Liver (tissue), 9 donors: ENCODE data around the gene ABCC8. TPM values are rescaled to one million over a fixed set of nuclear protein-coding genes. Genes with fewer than 3 reads are reported as not detected.

Experiments used
- DNase-seq: peaks from one replicate; pipeline ENCODE4 v3.0.0-alpha.2; 2017; ENCODE audit warnings: low spot score
- H3K27ac ChIP-seq, 2 donors: one replicate each; pipeline ENCODE4 v1.7.0; 2013; ENCODE audit warnings: inconsistent platforms in 2 of 2, low read length in 2 of 2, control low read depth in 1 of 2, low read depth in 1 of 2, mild to moderate bottlenecking in 1 of 2
- H3K27me3 ChIP-seq, 4 donors: one replicate each; pipeline versions ENCODE4 v1.6.1 to v1.7.0; 2013; ENCODE audit warnings: low read length in 3 of 4, inconsistent platforms in 1 of 4, mild to moderate bottlenecking in 1 of 4, moderate library complexity in 1 of 4; ENCODE audit not compliant: control insufficient read depth in 4 of 4, insufficient read depth in 4 of 4
- H3K36me3 ChIP-seq, 4 donors: one replicate each; pipeline versions ENCODE4 v1.6.1 to v1.7.0; 2013; ENCODE audit warnings: low read length in 3 of 4, mild to moderate bottlenecking in 3 of 4, low read depth in 1 of 4, moderate library complexity in 1 of 4; ENCODE audit not compliant: control insufficient read depth in 4 of 4, insufficient read depth in 3 of 4
- H3K4me1 ChIP-seq, 4 donors: one replicate each; pipeline versions ENCODE4 v1.6.1 to v1.7.0; 2013; ENCODE audit warnings: low read length in 3 of 4, mild to moderate bottlenecking in 3 of 4, moderate library complexity in 1 of 4; ENCODE audit not compliant: control insufficient read depth in 4 of 4, insufficient read depth in 4 of 4
- H3K4me3 ChIP-seq, 3 donors: one replicate each; pipeline versions ENCODE4 v1.6.1 to v1.7.0; 2013; ENCODE audit warnings: low read length in 3 of 3, control low read depth in 1 of 3, low read depth in 1 of 3, mild to moderate bottlenecking in 1 of 3
- H3K9ac ChIP-seq, 2 donors: one replicate each; pipeline ENCODE4 v1.7.0; 2013; ENCODE audit warnings: low read length in 2 of 2, mild to moderate bottlenecking in 2 of 2, moderate library complexity in 2 of 2, control low read depth in 1 of 2, low read depth in 1 of 2
- H3K9me3 ChIP-seq, 4 donors: one replicate each; pipeline versions ENCODE4 v1.6.1 to v1.7.0; 2013; ENCODE audit warnings: low read length in 3 of 4; ENCODE audit not compliant: control insufficient read depth in 4 of 4
- CTCF ChIP-seq: fragments of 150-350 bp; IDR thresholded peaks from 2 replicates; pipeline ENCODE4 v1.5.1; 2017; ENCODE audit warnings: improper control_type of control experiment, low read depth, low read length; ENCODE audit not compliant: missing input control
- EGR1 ChIP-seq, 2 donors: IDR thresholded peaks; 2 replicates each; pipeline ENCODE4 v1.6.1; 2016 to 2018; ENCODE audit warnings: antibody characterized with exemption in 2 of 2, low read depth in 2 of 2
- FOXA1 ChIP-seq: IDR thresholded peaks from 2 replicates; pipeline ENCODE4 v1.6.1; 2016; ENCODE audit warnings: antibody characterized with exemption
- FOXA2 ChIP-seq: IDR thresholded peaks from 2 replicates; pipeline ENCODE4 v1.6.1; 2016; ENCODE audit warnings: antibody characterized with exemption
- GABPA ChIP-seq, 2 donors: IDR thresholded peaks in 1 of 2; conservative IDR thresholded peaks in 1 of 2; 2 replicates each; pipeline ENCODE4 v1.6.1; 2016; ENCODE audit warnings: antibody characterized with exemption in 2 of 2, mild to moderate bottlenecking in 1 of 2, moderate library complexity in 1 of 2
- HNF4G ChIP-seq: IDR thresholded peaks from 2 replicates; pipeline ENCODE4 v1.6.1; 2016; ENCODE audit warnings: antibody characterized with exemption
- JUND ChIP-seq, 2 donors: IDR thresholded peaks; 2 replicates each; pipeline ENCODE4 v1.6.1; 2016; ENCODE audit warnings: antibody characterized with exemption in 2 of 2
- NR2F2 ChIP-seq: IDR thresholded peaks from 2 replicates; pipeline ENCODE4 v1.6.1; 2016; ENCODE audit warnings: antibody characterized with exemption
- RAD21 ChIP-seq, 2 donors: IDR thresholded peaks; 2 replicates each; pipeline ENCODE4 v1.6.1; 2016; ENCODE audit warnings: antibody characterized with exemption in 2 of 2, mild to moderate bottlenecking in 2 of 2
- SP1 ChIP-seq: IDR thresholded peaks from 2 replicates; pipeline ENCODE4 v1.6.1; 2018; ENCODE audit warnings: antibody characterized with exemption, mild to moderate bottlenecking
- TAF1 ChIP-seq: conservative IDR thresholded peaks from 2 replicates; pipeline ENCODE4 v1.6.1; 2016; ENCODE audit warnings: antibody characterized with exemption, mild to moderate bottlenecking
- WGBS: extraction: QIAGEN DNeasy Blood & Tissue Kit; methylation state at CpG from one replicate; pipeline ENCODE4 v1.1.7; 2013; 5-methylcytosine and 5-hydroxymethylcytosine counted together
- polyA plus RNA-seq, 2 donors: library from polyadenylated mRNA; stranded (reverse) in 1 of 2; unstranded in 1 of 2; fragments of 200-250 nt in 1 of 2; fragments of >200 nt in 1 of 2; fragmentation: Nextera tagmentation in 1 of 2; extraction: Ambion mirVana in 1 of 2; gene quantifications; one replicate each; pipeline versions ENCODE4 v1.2.1 to v1.2.3, GENCODE V29; 2013 to 2015
- total RNA-seq, 2 donors: library from RNA; depleted of rRNA; stranded (reverse); fragments of >200 nt; gene quantifications; one replicate each; pipeline ENCODE4 v1.2.3, GENCODE V29; 2014
- TF ChIP-seq, protein P1 (sequence below): IDR thresholded peaks from 2 replicates; pipeline ENCODE4 v1.6.1; 2016; ENCODE audit warnings: antibody characterized with exemption, mild to moderate bottlenecking
- TF ChIP-seq, protein P2 (sequence below): IDR thresholded peaks from 2 replicates; pipeline ENCODE4 v1.6.1; 2016; ENCODE audit warnings: antibody characterized with exemption
- donor health status: healthy.
- donor health status: healthy.
- donor health status: healthy.
- donor health status: healthy.
- donor health status: healthy.

The ABCC8 gene
- total and polyA plus RNA-seq, 4 donors: 0.16 to 0.25 TPM; not detected in 2

DNA sequence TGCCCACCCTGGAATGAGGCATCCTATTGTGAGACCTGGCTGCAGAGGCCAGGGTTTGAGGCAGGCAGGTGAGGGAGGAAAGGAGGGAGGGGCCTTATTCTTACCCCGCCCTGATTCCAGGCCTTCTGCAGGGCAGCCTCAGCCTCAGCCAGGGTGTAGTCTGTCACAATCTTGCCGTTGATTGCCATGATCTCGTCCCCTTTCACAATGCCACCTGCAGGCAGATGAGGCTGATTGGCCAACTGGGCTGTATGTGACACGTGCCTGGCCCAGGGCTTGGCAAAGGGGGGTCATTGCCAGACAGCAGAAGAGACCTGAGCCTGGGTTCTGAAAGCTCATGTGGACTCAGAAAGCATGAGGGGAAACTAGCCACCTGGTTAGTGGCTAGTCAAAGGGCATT is 21.4 kb upstream of the ABCC8 start:
- no peak for DNase-seq
- TF ChIP-seq JUND (IDR thresholded peaks at IDR 0.05): no peak
- TF ChIP-seq TAF1: no peak
- TF ChIP-seq FOXA2: no peak
- TF ChIP-seq RAD21 (IDR thresholded peaks at IDR 0.05): no peak
- TF ChIP-seq, protein P1, sequence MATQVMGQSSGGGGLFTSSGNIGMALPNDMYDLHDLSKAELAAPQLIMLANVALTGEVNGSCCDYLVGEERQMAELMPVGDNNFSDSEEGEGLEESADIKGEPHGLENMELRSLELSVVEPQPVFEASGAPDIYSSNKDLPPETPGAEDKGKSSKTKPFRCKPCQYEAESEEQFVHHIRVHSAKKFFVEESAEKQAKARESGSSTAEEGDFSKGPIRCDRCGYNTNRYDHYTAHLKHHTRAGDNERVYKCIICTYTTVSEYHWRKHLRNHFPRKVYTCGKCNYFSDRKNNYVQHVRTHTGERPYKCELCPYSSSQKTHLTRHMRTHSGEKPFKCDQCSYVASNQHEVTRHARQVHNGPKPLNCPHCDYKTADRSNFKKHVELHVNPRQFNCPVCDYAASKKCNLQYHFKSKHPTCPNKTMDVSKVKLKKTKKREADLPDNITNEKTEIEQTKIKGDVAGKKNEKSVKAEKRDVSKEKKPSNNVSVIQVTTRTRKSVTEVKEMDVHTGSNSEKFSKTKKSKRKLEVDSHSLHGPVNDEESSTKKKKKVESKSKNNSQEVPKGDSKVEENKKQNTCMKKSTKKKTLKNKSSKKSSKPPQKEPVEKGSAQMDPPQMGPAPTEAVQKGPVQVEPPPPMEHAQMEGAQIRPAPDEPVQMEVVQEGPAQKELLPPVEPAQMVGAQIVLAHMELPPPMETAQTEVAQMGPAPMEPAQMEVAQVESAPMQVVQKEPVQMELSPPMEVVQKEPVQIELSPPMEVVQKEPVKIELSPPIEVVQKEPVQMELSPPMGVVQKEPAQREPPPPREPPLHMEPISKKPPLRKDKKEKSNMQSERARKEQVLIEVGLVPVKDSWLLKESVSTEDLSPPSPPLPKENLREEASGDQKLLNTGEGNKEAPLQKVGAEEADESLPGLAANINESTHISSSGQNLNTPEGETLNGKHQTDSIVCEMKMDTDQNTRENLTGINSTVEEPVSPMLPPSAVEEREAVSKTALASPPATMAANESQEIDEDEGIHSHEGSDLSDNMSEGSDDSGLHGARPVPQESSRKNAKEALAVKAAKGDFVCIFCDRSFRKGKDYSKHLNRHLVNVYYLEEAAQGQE: no peak
- TF ChIP-seq NR2F2: no peak
- no peak for TF ChIP-seq GABPA (IDR thresholded peaks at IDR 0.05 in 1 of 2, conservative IDR thresholded peaks at IDR 0.05 in 1 of 2)
- TF ChIP-seq EGR1 (IDR thresholded peaks at IDR 0.05; ENCODE audit: low read depth in 2 of 2): no peak
- no peak for TF ChIP-seq CTCF
- Histone ChIP-seq H3K36me3 (no peaks in the 10 kb centered on the region), H3K27me3 (no peaks in the 10 kb centered on the region), H3K27ac (no peak overlapping the region), H3K4me1 (no peaks in the 10 kb centered on the region), H3K4me3 (no peak overlapping the region), H3K9ac (no peak overlapping the region), H3K9me3 (no peaks in the 10 kb centered on the region)
- WGBS: 44% methylated on average over 4 of the region's 4 CpGs

DNA sequence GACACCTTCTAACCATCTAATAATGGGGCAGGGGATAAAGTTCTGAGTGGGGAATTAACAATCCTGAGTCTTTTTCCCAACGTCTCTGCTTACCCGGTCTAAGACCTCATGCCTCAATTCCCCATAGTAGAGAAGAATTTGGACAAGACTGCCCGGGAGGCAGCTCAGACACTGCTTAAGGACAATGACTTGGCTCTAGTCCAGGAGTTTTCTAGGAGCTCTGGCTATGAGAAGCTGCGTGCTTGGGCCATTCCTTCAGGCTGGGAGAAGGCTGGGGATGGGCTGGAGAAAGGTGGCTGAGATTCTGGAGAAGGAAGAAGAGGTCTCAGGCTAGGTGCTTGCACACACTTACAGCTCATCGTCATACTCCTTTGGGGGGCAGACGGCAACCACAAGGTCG is 19.8 kb upstream of the ABCC8 start:
- Histone ChIP-seq H3K4me3 (no peak overlapping the region), H3K9me3 (no peaks in the 10 kb centered on the region), H3K27me3 (no peaks in the 10 kb centered on the region), H3K4me1 (no peaks in the 10 kb centered on the region), H3K27ac (no peak overlapping the region), H3K36me3 (no peaks in the 10 kb centered on the region), H3K9ac (no peak overlapping the region)
- WGBS: 83% methylated on average over 7 of the region's 7 CpGs
- DNase-seq: no peak
- TF ChIP-seq SP1 (no peak), RAD21 (IDR thresholded peaks at IDR 0.05) (no peak), JUND (IDR thresholded peaks at IDR 0.05) (no peak), HNF4G (no peak), FOXA1 (no peak), FOXA2 (no peak)
- TF ChIP-seq, protein P2, sequence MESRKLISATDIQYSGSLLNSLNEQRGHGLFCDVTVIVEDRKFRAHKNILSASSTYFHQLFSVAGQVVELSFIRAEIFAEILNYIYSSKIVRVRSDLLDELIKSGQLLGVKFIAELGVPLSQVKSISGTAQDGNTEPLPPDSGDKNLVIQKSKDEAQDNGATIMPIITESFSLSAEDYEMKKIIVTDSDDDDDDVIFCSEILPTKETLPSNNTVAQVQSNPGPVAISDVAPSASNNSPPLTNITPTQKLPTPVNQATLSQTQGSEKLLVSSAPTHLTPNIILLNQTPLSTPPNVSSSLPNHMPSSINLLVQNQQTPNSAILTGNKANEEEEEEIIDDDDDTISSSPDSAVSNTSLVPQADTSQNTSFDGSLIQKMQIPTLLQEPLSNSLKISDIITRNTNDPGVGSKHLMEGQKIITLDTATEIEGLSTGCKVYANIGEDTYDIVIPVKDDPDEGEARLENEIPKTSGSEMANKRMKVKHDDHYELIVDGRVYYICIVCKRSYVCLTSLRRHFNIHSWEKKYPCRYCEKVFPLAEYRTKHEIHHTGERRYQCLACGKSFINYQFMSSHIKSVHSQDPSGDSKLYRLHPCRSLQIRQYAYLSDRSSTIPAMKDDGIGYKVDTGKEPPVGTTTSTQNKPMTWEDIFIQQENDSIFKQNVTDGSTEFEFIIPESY: no peak
